Trophoblast cell (in vitro differentiated cells and primary cell): ENCODE data around the gene ASIC3.

Experiments
- DNase-seq, 2 donors: peaks; one replicate each; pipeline ENCODE4 v3.0.0-alpha.2; 2016
- H2AFZ ChIP-seq: 2 replicates; pipeline ENCODE4 v1.6.1; 2013; ENCODE audit warnings: low read length, moderate library complexity, mild to moderate bottlenecking; ENCODE audit not compliant: insufficient read depth, poor library complexity
- H2AK5ac ChIP-seq: 2 replicates; pipeline ENCODE4 v1.6.1; 2013; ENCODE audit warnings: mild to moderate bottlenecking, low read length
- H2BK120ac ChIP-seq: 2 replicates; pipeline ENCODE4 v1.6.1; 2013; ENCODE audit warnings: low read length, mild to moderate bottlenecking, moderate library complexity; ENCODE audit not compliant: insufficient read depth, poor library complexity
- H2BK12ac ChIP-seq: 2 replicates; pipeline ENCODE4 v1.6.1; 2013; ENCODE audit warnings: mild to moderate bottlenecking, low read length, moderate library complexity
- H2BK5ac ChIP-seq: 2 replicates; pipeline ENCODE4 v1.6.1; 2013; ENCODE audit warnings: low read length, low read depth, moderate library complexity, mild to moderate bottlenecking; ENCODE audit not compliant: poor library complexity
- H3K14ac ChIP-seq: 2 replicates; pipeline ENCODE4 v1.6.1; 2013; ENCODE audit warnings: mild to moderate bottlenecking, low read length
- H3K18ac ChIP-seq: 2 replicates; pipeline ENCODE4 v1.6.1; 2013; ENCODE audit warnings: mild to moderate bottlenecking, low read length
- H3K23ac ChIP-seq: 2 replicates; pipeline ENCODE4 v1.6.1; 2013; ENCODE audit warnings: low read length
- H3K27ac ChIP-seq: 2 replicates; pipeline ENCODE4 v1.5.1; 2013; ENCODE audit warnings: low read depth, mild to moderate bottlenecking, inconsistent platforms, low read length, moderate library complexity
- H3K27me3 ChIP-seq: 2 replicates; pipeline ENCODE4 v1.6.1; 2013; ENCODE audit warnings: inconsistent platforms, mild to moderate bottlenecking, low read length, moderate library complexity; ENCODE audit not compliant: insufficient read depth
- H3K36me3 ChIP-seq, 2 experiments: 1 replicate in 1 of 2; 2 replicates in 1 of 2; pipeline ENCODE4 v1.6.1; 2013; ENCODE audit warnings: low read length in 2 of 2, mild to moderate bottlenecking in 2 of 2, moderate library complexity in 1 of 2; ENCODE audit not compliant: insufficient read depth in 2 of 2, control insufficient read depth in 1 of 2
- H3K4ac ChIP-seq: 2 replicates; pipeline ENCODE4 v1.6.1; 2013; ENCODE audit warnings: low read depth, mild to moderate bottlenecking, low read length, moderate library complexity
- H3K4me1 ChIP-seq, 2 experiments: 1 replicate in 1 of 2; 2 replicates in 1 of 2; pipeline ENCODE4 v1.6.1; 2013; ENCODE audit warnings: low read length in 2 of 2, mild to moderate bottlenecking in 2 of 2, moderate library complexity in 1 of 2; ENCODE audit not compliant: insufficient read depth in 2 of 2, control insufficient read depth in 1 of 2
- H3K4me2 ChIP-seq: 2 replicates; pipeline ENCODE4 v1.6.1; 2013; ENCODE audit warnings: inconsistent platforms, mild to moderate bottlenecking, low read length, moderate library complexity
- H3K4me3 ChIP-seq: 2 replicates; pipeline ENCODE4 v1.5.1; 2013; ENCODE audit warnings: mild to moderate bottlenecking, low read depth, low read length, inconsistent platforms
- H3K79me1 ChIP-seq: one replicate; pipeline ENCODE4 v1.6.1; 2013; ENCODE audit warnings: low read length
- H3K79me2 ChIP-seq: 2 replicates; pipeline ENCODE4 v1.6.1; 2013; ENCODE audit warnings: low read length, mild to moderate bottlenecking; ENCODE audit not compliant: control insufficient read depth, insufficient read depth, poor library complexity
- H3K9ac ChIP-seq: 2 replicates; pipeline ENCODE4 v1.6.1; 2013; ENCODE audit warnings: mild to moderate bottlenecking, low read length
- H3K9me3 ChIP-seq: 2 replicates; pipeline ENCODE4 v1.6.1; 2013; ENCODE audit warnings: low read depth, mild to moderate bottlenecking, control low read depth, inconsistent platforms, low read length; ENCODE audit not compliant: insufficient read depth
- H4K12ac ChIP-seq: 2 replicates; pipeline ENCODE4 v1.6.1; 2013; ENCODE audit warnings: low read depth, mild to moderate bottlenecking, low read length, moderate library complexity
- H4K8ac ChIP-seq: 2 replicates; pipeline ENCODE4 v1.6.1; 2013; ENCODE audit warnings: low read depth, mild to moderate bottlenecking, low read length, moderate library complexity
- H4K91ac ChIP-seq: one replicate; pipeline ENCODE4 v1.6.1; 2013; ENCODE audit warnings: low read depth, mild to moderate bottlenecking, low read length, moderate library complexity
- WGBS: extraction: QIAGEN DNeasy Blood & Tissue Kit; methylation state at CpG from one replicate; pipeline ENCODE4 v1.1.7; 2013; ENCODE audit warnings: missing lambda C conversion rate; ENCODE audit not compliant: insufficient read length, insufficient coverage; ENCODE audit errors: extremely low coverage; 5-methylcytosine and 5-hydroxymethylcytosine counted together

Gene ASIC3

DNA sequence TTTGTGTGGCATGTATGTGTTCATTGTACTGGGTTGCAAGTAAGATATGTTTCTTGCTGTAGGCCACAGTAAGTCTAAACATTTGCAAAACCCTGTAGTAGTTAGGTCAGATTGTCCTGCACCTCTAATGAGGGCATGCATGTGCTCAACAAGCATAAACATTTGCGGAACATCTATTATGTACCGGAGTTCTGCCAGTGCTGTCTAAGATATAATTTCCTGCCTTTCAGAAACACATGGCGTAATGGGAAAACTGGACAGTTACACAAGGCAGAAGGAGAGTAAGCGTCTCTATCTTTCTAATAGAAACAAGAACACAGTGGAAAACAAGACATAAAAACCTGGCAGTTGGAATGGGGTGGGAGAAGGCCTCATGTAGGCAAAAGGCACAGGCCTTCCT is 17.3 kb upstream of the ASIC3 start:
- Histone ChIP-seq H3K36me3 (peaks cover 22 to 27% of the 10 kb centered on the region in 2 experiments), H3K9ac (no peak overlapping the region), H3K18ac (no peak overlapping the region), H3K79me2 (peaks cover 2% of the 10 kb centered on the region), H4K12ac (no peak overlapping the region), H3K27ac (no peak overlapping the region), H3K4me2 (no peak overlapping the region), H2AFZ (no peak overlapping the region), H3K14ac (no peak overlapping the region), H2BK120ac (no peak overlapping the region), H2BK12ac (no peak overlapping the region), H3K9me3 (no peaks in the 10 kb centered on the region), H3K4me3 (no peak overlapping the region), H3K4me1 (peaks cover 14 to 16% of the 10 kb centered on the region in 2 experiments), H3K23ac (no peak overlapping the region), H2BK5ac (no peak overlapping the region), H4K91ac (no peak overlapping the region), H2AK5ac (no peak overlapping the region), H3K4ac (no peak overlapping the region), H4K8ac (no peak overlapping the region), H3K27me3 (no peaks in the 10 kb centered on the region), H3K79me1 (peaks cover 23% of the 10 kb centered on the region)
- no peak for DNase-seq
- no CpG with 5 or more reads among the region's 4 CpGs for WGBS

DNA sequence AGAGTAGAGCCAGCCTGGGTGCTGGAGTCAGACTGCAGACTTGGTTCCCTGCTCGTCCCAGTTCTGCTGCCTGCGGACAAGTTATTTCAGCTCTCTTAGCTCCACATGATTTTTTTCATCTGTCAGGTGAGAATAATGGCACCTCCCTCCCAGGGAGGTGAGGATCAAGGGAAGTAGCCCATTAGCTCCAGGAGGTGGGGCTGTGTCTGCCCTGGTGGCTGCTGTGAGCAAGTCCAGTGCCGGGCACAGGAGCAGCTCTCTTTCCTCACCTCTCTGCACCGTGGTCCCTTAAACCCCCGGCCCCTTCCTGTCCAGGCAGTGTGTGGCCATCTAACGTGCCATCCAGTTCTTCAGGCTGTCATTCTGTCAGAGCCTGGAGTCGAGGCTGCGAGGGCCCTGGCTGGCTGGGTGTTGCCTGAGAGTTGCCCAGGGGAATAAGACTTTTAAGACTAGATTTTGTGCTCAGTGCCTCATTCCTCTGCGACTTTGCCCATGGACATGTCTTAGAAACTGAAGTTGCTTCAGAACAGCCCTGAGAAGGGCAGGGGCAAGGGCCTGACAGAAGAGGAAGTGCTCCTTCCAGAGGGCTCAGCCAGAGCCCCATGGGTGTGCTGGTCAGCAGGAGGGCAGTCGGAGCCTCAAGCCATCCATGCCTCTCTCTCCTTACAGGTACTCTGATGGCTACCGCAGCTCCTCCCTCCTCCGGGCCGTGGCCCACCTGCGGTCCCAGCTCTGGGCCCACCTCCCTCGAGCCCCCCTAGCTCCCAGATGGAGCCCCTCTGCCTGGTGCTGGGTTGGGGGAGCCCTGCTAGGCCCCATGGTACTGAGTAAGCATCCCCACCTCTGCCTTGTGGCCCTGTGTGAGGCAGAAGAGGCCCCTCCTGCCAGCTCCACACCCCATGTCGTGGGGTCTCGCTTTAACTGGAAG is 15.1 kb upstream of the ASIC3 start:
- H2AK5ac ChIP-seq, result no peak overlapping the region
- no peak overlapping the region for H2BK120ac ChIP-seq
- H4K12ac ChIP-seq, result no peak overlapping the region
- H3K23ac ChIP-seq, result no peak overlapping the region
- H2BK12ac ChIP-seq, result no peak overlapping the region
- no peak overlapping the region for H4K8ac ChIP-seq
- no CpG with 5 or more reads among the region's 17 CpGs for WGBS
- no peak overlapping the region for H4K91ac ChIP-seq
- no peak overlapping the region for H3K27ac ChIP-seq
- H2AFZ ChIP-seq, result no peak overlapping the region
- no peak overlapping the region for H3K18ac ChIP-seq
- no peak overlapping the region for H3K14ac ChIP-seq
- peaks cover 7% of the 10 kb centered on the region for H3K79me1 ChIP-seq
- H3K4me3 ChIP-seq, result no peak overlapping the region
- no peak overlapping the region for H3K4ac ChIP-seq
- H3K9ac ChIP-seq, result no peak overlapping the region
- H3K9me3 ChIP-seq, result peaks cover 1% of the 10 kb centered on the region
- H3K36me3 ChIP-seq, result peaks cover 38 to 45% of the 10 kb centered on the region in 2 experiments
- H3K79me2 ChIP-seq, result peaks cover 2% of the 10 kb centered on the region
- no peak for DNase-seq
- H2BK5ac ChIP-seq, result no peak overlapping the region
- H3K4me2 ChIP-seq, result no peak overlapping the region
- peaks cover 0 to 3% of the 10 kb centered on the region in 2 experiments for H3K4me1 ChIP-seq
- no peaks in the 10 kb centered on the region for H3K27me3 ChIP-seq

DNA sequence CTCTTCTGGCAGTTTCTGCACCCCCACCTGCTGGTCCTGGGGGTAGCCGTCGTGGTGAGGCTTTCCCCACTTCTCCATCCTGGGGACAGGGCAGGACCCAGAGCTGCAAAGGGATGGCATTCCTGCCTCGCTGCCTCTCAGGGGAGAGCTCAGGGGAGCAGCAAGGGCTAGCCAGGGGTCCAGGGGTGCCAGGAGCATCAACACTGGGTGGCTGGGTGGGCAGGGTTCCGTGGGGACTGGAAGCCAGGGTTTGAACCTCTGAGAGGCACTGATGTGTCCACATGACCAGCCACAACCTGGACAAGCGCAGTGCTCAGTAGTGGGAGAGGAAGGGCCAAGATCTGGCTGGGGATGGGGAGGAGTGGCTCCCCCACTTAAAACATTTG is 14.5 kb upstream of the ASIC3 start:
- H3K23ac ChIP-seq, result no peak overlapping the region
- WGBS, result no CpG with 5 or more reads among the region's 5 CpGs
- no peak for DNase-seq
- no peak overlapping the region for H4K91ac ChIP-seq
- H4K12ac ChIP-seq, result no peak overlapping the region
- H2AFZ ChIP-seq, result no peak overlapping the region
- H3K27me3 ChIP-seq, result no peaks in the 10 kb centered on the region
- H3K4me3 ChIP-seq, result no peak overlapping the region
- H2BK120ac ChIP-seq, result no peak overlapping the region
- peaks cover 1% of the 10 kb centered on the region for H3K9me3 ChIP-seq
- H3K9ac ChIP-seq, result no peak overlapping the region
- H2BK5ac ChIP-seq, result no peak overlapping the region
- no peak overlapping the region for H2AK5ac ChIP-seq
- H4K8ac ChIP-seq, result no peak overlapping the region
- H3K79me2 ChIP-seq, result no peaks in the 10 kb centered on the region
- H3K79me1 ChIP-seq, result peaks cover 5% of the 10 kb centered on the region
- H3K4ac ChIP-seq, result no peak overlapping the region
- peaks cover 38 to 45% of the 10 kb centered on the region in 2 experiments for H3K36me3 ChIP-seq
- H3K4me2 ChIP-seq, result no peak overlapping the region
- no peak overlapping the region for H3K18ac ChIP-seq
- H3K27ac ChIP-seq, result no peak overlapping the region
- H3K4me1 ChIP-seq, result peaks cover 5 to 8% of the 10 kb centered on the region in 2 experiments
- no peak overlapping the region for H3K14ac ChIP-seq
- no peak overlapping the region for H2BK12ac ChIP-seq

DNA sequence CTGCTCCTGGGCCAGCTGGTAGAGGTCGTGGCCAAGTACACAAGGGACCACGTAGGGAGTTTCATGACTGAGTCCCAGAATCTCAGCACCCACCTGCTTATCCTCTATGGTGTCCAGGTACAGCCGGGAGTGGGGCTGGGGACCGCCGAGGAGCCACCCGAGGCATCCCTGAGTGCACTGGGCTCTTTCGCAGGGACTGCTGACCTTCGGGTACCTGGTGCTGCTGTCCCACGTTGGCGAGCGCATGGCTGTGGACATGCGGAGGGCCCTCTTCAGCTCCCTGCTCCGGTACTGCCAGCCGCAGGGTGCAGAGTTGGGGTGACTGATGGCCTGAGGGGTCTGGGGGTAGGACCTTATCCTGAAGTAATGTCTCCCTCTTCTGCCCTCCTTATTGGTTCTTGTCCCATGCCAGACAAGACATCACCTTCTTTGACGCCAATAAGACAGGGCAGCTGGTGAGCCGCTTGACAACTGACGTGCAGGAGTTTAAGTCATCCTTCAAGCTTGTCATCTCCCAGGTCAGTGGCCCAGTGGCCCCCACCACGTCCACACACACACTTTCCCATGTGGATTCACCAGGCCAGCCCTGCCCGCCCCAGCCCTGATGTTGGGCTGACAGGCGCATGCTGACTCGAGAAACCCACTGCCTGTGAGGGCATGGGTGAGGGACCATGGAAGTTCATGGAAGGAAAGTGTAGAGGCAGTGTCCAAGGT is 13.9 kb upstream of the ASIC3 start:
- Histone ChIP-seq H3K18ac (no peak overlapping the region), H4K12ac (no peak overlapping the region), H3K9ac (no peak overlapping the region), H3K14ac (no peak overlapping the region), H3K4me3 (no peak overlapping the region), H2AFZ (no peak overlapping the region), H4K91ac (no peak overlapping the region), H3K36me3 (peaks cover 38 to 45% of the 10 kb centered on the region in 2 experiments), H3K79me2 (no peaks in the 10 kb centered on the region), H3K23ac (no peak overlapping the region), H4K8ac (no peak overlapping the region), H3K9me3 (peaks cover 1% of the 10 kb centered on the region), H3K4ac (no peak overlapping the region), H3K79me1 (peaks cover 7% of the 10 kb centered on the region), H2AK5ac (no peak overlapping the region), H2BK12ac (no peak overlapping the region), H3K27ac (no peak overlapping the region), H3K4me1 (peaks cover 10 to 13% of the 10 kb centered on the region in 2 experiments), H2BK5ac (no peak overlapping the region), H3K27me3 (no peaks in the 10 kb centered on the region), H2BK120ac (no peak overlapping the region), H3K4me2 (no peak overlapping the region)
- WGBS, result no CpG with 5 or more reads among the region's 21 CpGs
- DNase-seq, result no peak
